Measurements from ENCODE around the gene SLITRK1.

DNA sequence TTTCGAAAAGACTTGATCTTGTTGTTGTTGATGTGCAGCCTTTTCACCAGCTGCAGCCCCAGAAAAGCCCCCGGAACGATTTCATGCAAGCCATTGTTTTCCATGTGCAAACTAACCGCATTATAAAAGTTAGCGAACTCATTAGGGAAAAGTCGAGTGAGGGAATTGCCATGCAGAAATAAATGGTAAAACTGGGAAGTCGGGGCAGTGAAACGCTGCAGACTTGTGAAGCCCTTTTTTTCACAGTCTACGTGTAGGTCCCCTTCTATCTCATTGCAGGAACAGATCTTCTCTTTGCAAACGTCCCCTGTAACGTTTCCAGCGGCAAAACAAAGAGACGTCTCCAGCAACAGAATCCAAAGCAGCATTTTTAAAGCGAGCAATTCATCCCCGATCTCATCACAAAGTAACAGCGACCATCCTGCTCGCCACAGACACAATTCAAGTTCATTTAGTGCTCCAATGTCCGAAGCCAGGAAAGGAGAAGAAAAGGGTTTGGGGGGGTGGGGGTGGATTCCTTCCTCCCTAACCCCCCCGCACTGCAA is 1.1 kb downstream of the SLITRK1 start:
- TF ChIP-seq, protein P1, sequence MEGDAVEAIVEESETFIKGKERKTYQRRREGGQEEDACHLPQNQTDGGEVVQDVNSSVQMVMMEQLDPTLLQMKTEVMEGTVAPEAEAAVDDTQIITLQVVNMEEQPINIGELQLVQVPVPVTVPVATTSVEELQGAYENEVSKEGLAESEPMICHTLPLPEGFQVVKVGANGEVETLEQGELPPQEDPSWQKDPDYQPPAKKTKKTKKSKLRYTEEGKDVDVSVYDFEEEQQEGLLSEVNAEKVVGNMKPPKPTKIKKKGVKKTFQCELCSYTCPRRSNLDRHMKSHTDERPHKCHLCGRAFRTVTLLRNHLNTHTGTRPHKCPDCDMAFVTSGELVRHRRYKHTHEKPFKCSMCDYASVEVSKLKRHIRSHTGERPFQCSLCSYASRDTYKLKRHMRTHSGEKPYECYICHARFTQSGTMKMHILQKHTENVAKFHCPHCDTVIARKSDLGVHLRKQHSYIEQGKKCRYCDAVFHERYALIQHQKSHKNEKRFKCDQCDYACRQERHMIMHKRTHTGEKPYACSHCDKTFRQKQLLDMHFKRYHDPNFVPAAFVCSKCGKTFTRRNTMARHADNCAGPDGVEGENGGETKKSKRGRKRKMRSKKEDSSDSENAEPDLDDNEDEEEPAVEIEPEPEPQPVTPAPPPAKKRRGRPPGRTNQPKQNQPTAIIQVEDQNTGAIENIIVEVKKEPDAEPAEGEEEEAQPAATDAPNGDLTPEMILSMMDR (IDR thresholded peaks at IDR 0.05) = no peak
- TF ChIP-seq POLR2A (IDR thresholded peaks at IDR 0.05) = no peak
